ENCODE results near the gene EPB41L3. TPM values are rescaled to one million over a fixed set of nuclear protein-coding genes. Genes with fewer than 3 reads are reported as not detected.

EPB41L3 gene
- total RNA-seq, 4 donors from 2014 or later: 63.4 to 146 (median 81.5) TPM

GRCh38 chr18:5510135-5510846, 33.5 kb downstream of the EPB41L3 start:
- DNase-seq (ENCODE audit: low spot score in 2 of 2): no peak
- 64% methylated on average over 7 of the region's 7 CpGs for WGBS, 2 donors
- no peaks in the 10 kb centered on the region for H3K36me3 ChIP-seq
- no peaks in the 10 kb centered on the region for H3K27me3 ChIP-seq
- H3K4me3 ChIP-seq: no peak overlapping the region
- no peak for TF ChIP-seq CTCF (IDR thresholded peaks at IDR 0.05)
- TF ChIP-seq POLR2A (IDR thresholded peaks at IDR 0.05): no peak
- TF ChIP-seq EP300 (IDR thresholded peaks at IDR 0.05): no peak
- peaks cover 0 to 19% (median 0%) of the 10 kb centered on the region in 4 donors for H3K4me1 ChIP-seq
- H3K9me3 ChIP-seq: no peaks in the 10 kb centered on the region
- no peak overlapping the region for H3K27ac ChIP-seq

GRCh38 chr18:5508821-5509220, 35.0 kb downstream of the EPB41L3 start:
- Histone ChIP-seq H3K36me3 (no peaks in the 10 kb centered on the region), H3K4me3 (no peak overlapping the region), H3K9me3 (no peaks in the 10 kb centered on the region), H3K27ac (no peak overlapping the region), H3K4me1 (peaks cover 0 to 12% (median 0%) of the 10 kb centered on the region in 4 donors), H3K27me3 (no peaks in the 10 kb centered on the region)
- no peak for DNase-seq (ENCODE audit: low spot score in 2 of 2)
- WGBS, 2 donors: 77 to 81% methylated on average over 2 of the region's 2 CpGs
- TF ChIP-seq CTCF (IDR thresholded peaks at IDR 0.05) (no peak), EP300 (IDR thresholded peaks at IDR 0.05) (no peak), POLR2A (IDR thresholded peaks at IDR 0.05) (no peak)

- DNase-seq (ENCODE audit: low spot score in 2 of 2): no peak
- Histone ChIP-seq H3K27me3 (no peaks in the 10 kb centered on the region), H3K9me3 (no peaks in the 10 kb centered on the region), H3K4me3 (no peak overlapping the region), H3K27ac (no peak overlapping the region), H3K36me3 (no peaks in the 10 kb centered on the region), H3K4me1 (peaks cover 0 to 15% (median 0%) of the 10 kb centered on the region in 4 donors)
- WGBS, 2 donors: 73 to 80% methylated on average over 2 of the region's 2 CpGs
- no peak for TF ChIP-seq EP300 (IDR thresholded peaks at IDR 0.05)
- TF ChIP-seq POLR2A (IDR thresholded peaks at IDR 0.05): no peak
- TF ChIP-seq CTCF (IDR thresholded peaks at IDR 0.05): no peak
Observed at GRCh38 chr18:5507756-5508155, 36.0 kb downstream of the EPB41L3 start.

GRCh38 chr18:5506174-5506573, 37.6 kb downstream of the EPB41L3 start:
- Histone ChIP-seq H3K36me3 (no peaks in the 10 kb centered on the region), H3K4me1 (peaks cover 0 to 15% (median 0%) of the 10 kb centered on the region in 4 donors), H3K27ac (no peak overlapping the region), H3K9me3 (no peaks in the 10 kb centered on the region), H3K4me3 (no peak overlapping the region), H3K27me3 (no peaks in the 10 kb centered on the region)
- no peak for DNase-seq (ENCODE audit: low spot score in 2 of 2)
- WGBS, 2 donors: 93 to 98% methylated on average over 8 of the region's 8 CpGs
- TF ChIP-seq CTCF (IDR thresholded peaks at IDR 0.05) (no peak), EP300 (IDR thresholded peaks at IDR 0.05) (no peak), POLR2A (IDR thresholded peaks at IDR 0.05) (no peak)

- no peaks in the 10 kb centered on the region for H3K27me3 ChIP-seq
- H3K4me1 ChIP-seq: peaks cover 0 to 5% (median 2%) of the 10 kb centered on the region in 4 donors
- no peak for DNase-seq (ENCODE audit: low spot score in 2 of 2)
- no peaks in the 10 kb centered on the region for H3K36me3 ChIP-seq
- no peak overlapping the region for H3K4me3 ChIP-seq
- TF ChIP-seq POLR2A (IDR thresholded peaks at IDR 0.05): no peak
- TF ChIP-seq CTCF (IDR thresholded peaks at IDR 0.05): no peak
- TF ChIP-seq EP300 (IDR thresholded peaks at IDR 0.05): no peak
- no peak overlapping the region for H3K27ac ChIP-seq
- H3K9me3 ChIP-seq: no peaks in the 10 kb centered on the region
Observed at GRCh38 chr18:5503740-5504139, 40.1 kb downstream of the EPB41L3 start.
